Measurements from ENCODE around the gene CST9.

DNA sequence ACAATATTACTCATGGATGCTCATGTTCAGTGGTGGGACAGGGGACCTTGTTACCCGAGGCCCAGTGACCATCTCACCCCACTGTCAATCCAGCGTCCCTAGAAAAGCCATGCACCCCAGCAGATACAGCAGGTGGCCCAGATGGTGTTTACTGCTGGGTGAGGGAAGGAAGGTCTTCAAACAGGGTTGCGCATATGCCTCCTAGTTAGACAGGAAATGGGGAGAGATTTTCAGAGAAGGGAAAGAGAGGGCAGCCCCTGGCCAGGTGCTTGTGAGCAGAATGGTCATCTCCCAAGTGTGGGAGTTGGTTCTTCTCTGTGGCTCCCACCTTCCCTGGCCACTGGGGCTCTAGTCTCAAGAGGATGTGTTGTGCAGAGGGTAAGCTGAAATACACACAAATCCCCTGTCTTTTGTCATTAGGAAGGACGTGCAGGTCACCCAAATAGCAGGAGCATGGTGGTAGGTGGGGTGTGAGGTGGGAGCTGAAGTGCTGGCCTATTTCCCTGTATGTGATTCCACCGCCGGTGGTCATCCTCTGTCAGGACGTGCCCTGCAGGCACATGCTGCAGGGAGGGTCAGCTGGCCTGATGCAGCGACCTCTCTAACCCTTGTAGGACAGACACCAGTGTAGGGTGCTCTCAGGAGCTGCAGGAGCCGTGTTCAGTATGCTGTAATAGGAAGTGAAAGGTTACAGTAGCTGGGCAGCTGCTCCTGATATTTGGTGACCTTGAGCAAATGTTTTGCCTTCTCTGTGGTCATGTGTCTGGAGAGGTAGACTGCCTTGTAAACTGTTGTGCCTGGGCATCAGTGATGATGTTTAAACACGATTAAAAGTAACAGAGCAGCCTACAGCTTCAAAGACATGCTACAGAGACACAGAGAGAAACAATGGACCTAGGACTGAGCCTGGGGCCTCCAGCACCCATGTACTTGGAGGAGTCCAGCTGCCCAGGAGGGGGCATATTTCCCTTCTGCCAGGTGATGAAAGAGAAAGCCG lies 35.3 kb upstream of the CST9 start:
- TF ChIP-seq, protein P1, sequence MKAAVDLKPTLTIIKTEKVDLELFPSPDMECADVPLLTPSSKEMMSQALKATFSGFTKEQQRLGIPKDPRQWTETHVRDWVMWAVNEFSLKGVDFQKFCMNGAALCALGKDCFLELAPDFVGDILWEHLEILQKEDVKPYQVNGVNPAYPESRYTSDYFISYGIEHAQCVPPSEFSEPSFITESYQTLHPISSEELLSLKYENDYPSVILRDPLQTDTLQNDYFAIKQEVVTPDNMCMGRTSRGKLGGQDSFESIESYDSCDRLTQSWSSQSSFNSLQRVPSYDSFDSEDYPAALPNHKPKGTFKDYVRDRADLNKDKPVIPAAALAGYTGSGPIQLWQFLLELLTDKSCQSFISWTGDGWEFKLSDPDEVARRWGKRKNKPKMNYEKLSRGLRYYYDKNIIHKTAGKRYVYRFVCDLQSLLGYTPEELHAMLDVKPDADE (conservative IDR thresholded peaks at IDR 0.05; ENCODE audit: control insufficient read depth, low read depth, low read length): no peak
- TF ChIP-seq, protein P2, sequence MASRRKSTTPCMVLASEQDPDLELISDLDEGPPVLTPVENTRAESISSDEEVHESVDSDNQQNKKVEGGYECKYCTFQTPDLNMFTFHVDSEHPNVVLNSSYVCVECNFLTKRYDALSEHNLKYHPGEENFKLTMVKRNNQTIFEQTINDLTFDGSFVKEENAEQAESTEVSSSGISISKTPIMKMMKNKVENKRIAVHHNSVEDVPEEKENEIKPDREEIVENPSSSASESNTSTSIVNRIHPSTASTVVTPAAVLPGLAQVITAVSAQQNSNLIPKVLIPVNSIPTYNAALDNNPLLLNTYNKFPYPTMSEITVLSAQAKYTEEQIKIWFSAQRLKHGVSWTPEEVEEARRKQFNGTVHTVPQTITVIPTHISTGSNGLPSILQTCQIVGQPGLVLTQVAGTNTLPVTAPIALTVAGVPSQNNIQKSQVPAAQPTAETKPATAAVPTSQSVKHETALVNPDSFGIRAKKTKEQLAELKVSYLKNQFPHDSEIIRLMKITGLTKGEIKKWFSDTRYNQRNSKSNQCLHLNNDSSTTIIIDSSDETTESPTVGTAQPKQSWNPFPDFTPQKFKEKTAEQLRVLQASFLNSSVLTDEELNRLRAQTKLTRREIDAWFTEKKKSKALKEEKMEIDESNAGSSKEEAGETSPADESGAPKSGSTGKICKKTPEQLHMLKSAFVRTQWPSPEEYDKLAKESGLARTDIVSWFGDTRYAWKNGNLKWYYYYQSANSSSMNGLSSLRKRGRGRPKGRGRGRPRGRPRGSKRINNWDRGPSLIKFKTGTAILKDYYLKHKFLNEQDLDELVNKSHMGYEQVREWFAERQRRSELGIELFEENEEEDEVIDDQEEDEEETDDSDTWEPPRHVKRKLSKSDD (conservative IDR thresholded peaks at IDR 0.05; ENCODE audit: low read length): no peak
